ENCODE results near the gene DNAH1.
A peak's percentile ranks its signal among the peaks of the same experiment; 100 is the strongest.

DNAH1 gene

DNA sequence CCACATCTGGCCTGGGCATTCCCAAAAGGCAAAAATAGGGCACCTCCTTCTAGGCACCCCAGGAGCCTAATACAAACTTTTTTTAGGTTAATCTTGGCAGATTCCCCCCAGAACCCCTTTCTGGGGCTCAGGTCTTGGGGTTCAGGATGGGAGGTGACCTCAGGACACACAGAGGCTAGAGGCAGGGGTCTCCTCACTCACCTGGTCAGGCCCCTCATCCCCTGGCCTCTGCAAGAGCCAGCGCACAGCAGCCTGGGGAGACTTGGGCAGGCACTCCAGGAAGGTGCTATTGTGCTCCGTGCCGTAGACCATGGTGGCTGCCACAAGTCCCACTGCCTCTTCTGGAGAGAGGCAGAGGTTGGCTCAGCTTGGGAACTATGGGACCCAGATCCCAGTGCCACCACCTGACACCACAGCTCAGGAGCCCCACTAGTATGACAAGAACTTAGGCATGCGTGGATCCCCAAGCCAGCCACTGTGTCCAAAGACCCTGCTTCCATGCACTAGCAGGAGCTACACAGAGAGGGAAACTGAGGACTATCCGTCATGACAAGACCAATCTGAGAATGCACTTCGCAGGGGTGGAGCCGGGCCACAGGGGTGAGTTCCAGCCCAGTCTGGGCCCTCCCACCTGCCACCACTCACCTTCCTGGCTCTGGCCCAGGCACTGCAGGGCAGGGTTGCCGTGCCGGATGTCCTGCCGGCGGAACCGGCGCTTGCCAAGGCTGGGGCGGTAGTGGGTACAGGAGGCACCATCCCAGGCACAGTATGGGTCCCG is 121.4 kb downstream of the DNAH1 start:
- DNase-seq = no peak

DNA sequence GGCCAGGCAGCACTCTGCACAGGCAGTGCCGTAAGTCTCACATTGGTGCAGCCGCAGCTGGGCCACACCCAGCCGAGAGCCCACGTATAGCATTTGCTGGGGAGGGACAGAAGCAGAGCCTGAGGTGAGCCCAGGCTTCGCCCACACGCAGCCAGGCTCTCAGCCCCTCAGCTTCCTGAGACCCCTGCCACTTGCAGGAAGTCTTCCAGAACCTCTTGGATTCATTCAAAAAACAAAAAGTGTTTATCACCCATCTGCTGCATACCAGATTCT is 121.9 kb downstream of the DNAH1 start:
- no peak for DNase-seq

DNA sequence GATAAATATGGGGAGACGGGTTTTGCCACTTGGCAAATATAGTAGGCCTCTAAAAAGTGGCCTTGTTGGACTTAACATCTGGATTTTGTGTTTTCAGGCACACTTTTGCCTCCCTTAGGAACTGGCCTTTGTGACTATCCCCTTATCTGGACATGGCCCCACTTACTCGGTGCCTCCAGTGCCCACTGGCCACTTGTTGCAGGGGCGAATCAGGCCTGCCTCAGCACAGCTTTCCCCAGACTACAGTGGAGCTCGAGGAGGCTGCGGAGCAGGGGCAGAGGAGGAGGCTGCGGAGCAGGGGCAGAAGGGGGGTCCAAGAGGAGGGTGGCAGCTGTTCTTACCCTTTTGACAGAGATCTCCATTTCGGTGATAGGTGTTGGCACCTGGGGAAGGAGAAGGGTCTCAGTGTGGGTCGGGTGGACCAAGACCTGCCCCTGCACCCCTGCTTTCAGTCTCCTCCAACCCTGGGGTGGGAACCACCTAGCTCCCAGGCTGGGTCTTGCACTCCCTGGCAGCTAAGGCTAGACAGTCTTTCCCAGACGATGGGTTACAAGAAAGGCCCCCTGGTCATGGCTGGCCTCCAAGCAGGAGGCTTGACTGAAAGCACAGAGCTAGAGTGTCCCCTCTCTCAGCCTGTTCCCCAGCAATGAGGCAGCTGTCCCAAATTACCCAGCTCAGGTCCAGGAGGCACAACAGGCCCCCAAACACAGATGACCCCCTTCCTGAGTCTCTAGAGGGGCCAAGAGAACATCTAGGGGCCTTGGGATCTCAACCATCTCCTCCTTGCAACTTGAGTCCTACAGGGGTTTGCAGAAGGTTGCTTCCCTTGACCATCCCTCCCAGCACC is 122.7 kb downstream of the DNAH1 start:
- DNase-seq = no peak

DNA sequence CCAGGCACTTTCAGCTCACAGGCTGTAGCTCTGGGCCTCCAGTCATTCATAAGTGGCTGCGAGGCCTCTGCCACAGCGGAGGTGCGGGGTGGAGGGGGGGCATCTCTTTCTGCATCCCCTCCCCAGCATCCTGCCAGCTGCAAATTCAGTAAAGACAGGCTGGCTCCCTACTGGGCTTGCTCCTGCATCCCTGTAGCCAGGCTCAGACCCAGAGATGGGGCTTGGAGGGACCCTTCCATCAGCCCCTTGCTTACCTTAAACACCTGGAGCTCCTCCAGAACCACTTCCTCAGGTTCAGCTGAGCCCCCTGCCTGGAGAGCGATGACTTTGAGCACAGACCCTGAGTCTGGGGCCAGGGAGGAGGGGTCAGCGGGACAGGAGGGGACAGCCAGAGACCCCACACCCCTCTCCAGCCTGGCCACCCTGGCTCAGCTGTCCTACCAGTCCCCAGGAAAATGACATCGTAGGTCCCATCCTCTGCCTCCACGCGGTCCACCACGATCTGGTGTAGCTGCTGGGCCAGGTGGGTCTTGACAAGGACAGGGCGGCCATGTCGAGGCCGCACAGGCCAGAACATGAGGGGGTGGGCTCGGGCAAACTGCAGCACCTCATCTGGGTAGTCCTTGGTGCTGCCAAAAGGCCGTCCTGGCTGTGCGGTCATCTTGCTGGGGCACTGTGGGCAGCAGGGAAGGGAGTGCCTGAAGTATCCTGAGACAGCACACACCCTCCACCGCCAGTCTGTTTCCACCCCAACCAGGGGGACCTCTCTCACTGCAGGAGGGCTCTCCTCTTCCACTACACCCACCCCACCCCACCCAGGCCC is 123.5 kb downstream of the DNAH1 start:
- no peak for DNase-seq

DNA sequence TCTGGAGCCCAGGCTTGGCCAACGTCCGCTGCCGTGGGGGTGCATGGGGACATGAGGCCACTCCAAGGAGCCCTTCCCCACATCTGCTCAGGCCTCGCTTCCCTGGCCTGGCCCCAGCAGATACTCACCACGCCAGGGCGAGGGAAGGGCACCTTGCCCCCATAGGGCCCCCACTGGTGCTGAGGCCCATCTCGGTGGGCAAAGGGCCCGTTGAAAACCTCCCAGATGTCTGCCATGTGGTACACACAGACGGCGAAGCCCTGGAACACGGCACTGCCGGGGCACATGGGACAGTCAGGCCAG is 124.1 kb downstream of the DNAH1 start:
- no peak for DNase-seq

DNA sequence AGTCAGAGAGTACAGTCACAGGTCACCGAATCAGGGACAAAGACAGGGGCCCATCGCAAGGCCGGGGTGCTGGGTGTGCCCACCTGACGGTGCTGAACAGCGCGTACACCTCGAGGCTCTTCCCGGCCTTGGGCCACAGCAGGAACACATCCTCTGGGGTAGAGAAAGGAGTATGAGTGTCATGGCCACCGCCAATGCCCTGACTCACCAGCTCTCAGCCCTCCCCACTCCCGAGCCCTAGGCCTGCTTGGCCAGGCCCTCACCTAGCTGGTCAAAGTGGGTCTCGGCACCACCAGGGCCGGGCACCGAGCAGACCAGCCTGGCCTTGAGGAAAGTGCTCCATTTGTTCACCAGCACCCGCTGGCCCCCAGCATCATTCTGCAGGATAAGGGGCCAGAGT is 124.6 kb downstream of the DNAH1 start:
- DNase-seq = no peak

DNA sequence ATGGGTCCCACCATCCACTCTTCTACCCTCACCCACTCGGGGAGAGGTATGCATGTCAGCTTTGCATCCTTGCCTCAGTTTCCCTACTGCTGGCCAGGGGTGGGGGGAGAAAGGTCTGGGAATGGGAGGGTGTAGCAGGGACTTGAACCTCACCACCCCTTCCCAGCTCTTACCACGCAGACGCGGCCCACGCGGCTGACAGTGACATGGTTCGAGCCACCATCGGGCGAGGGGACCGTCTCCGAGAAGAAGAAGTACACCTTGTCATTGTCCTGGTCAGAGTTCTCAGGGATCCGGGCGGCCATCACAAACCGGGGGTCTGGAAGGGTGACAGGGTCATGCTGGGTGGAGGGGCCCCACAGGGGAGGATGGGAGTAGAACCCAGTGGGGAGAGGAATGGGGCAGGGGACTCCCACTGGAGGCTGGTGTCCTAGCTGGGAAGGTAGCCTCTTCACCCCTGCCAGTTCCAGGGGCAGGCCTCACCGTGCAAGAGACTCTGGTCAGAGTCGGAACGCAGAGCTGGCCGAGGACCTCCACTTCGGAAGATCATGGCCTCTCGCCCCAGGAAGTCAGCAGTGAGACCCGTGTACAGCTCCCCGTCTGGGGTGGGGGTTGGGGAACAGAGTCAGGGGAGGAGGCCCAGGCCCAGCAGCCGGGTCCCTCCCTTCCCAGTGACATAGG is 125.1 kb downstream of the DNAH1 start:
- DNase-seq = no peak

DNA sequence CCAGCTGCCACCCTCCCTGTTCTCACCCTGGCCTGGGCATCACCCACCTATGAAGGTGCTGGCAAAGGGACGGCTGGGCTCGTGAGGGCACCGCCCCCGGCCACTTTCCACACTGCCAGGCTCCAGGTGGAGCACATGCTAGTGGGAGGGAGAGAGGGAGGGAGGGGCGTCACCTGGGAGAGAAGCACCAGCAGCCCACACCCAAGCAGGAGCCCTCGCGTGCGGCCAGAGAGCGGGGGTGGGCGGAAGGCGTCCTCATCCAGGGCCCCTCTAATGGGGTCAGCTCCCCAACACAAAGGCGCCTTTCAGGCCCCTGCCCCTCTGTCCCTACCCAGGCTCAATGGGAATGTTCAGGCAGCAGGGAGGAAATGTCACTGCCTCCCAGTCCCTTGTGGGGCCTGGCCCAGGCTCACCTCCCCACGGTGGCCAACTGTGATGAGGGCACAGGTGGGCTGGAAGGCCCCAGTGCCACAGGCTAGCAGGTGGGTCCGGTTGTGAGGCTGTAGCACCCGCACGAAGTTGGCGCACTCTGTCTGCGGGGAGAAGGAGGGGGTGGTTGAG is 125.7 kb downstream of the DNAH1 start:
- DNase-seq = no peak

DNA sequence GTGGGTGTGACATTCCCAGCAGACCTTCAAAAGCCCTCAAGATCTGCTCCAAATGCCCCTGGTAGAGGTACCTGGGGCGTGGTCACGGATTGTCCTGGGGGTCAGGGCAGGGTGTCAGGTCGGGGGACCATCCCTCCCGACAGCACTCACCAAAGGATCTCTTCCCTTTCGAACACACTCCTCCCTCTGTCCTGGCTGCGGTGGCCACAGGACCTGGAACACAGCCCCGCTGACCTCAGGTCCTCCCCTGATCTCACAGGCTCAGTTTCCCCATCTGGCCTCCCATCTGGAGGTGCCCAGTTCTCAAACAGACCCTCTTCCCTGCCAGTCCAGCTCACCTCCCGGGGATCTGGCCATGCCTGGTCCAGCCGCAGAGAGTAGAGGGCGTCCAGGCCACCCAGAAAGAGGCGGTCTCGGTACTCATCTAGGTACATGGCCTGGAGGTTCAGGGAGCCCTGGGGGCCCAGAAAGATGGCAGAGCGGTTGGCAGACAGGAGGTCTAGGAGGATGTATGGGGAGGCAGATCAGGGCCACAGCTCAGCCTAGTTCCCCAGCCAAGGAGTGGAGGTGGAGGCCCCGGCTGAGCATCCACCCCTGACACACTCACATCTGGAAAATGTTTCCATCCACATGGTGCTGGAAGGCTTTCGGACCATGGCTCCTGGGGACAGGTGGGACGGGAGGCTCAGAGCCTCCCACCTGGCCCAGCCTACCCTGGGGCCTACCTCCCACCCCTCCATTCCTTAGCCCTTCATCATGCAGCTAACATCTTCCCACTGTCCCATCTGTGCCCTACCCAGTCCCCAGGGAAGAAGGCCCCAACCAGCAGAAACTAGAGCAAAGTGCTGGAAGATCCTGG is 126.5 kb downstream of the DNAH1 start:
- no peak for DNase-seq

DNA sequence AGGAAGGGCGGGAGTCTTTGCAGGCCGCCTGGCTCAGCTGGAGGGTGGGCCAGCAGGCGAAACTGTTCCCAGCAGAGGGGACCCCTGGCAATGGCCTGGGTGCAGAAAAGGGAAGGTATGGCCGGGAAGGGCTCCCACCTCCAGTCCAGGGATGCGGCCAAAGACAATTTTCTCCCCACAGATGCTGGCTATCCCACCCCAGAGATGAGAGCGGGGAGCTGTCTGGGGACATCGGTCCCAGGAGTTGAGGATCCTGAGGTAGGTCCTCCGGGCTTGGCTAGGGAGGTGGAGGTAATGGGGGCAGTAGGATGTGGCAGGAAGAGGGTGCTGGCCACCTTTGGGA is 127.1 kb downstream of the DNAH1 start:
- no peak for DNase-seq

DNA sequence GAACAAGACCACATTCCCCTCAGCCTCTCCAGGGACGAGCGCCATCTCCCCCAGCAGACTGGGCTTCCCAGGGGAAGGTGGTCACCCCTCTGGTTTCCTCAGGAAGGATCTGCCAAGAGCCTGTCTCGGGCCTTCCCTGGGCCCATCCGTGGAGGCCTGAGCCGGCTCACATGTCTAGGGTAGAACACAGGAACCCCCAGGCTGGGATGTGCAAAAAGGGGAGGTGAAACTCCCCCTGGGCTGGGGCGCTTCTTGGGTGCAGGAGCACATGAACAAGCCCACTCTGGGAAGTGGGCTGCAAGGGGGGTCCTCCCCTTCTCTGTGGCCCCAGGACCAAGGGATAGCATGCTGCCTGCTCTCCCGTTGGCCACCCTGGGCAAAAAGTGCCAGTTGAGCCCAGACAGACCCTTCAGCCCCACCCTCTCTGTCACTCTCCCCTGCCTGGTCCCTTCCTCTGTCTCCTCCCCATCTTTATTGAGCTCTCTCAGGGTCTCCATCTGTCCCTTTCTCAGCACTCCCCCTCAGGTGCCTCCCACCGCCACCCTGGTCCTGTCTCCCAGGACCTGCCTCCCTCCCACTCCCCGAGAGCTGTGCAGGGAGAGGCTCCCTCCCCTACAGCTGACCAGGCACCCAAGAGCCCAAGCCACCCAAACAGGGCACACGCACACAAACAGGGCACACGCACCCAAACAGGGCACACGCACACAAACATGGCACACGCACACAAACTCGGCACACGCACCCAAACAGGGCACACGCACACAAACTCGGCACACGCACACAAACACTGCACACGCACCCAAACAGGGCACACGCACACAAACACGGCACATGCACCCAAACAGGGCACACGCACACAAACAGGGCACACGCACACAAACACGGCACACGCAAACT is 127.9 kb downstream of the DNAH1 start:
- DNase-seq = no peak

DNA sequence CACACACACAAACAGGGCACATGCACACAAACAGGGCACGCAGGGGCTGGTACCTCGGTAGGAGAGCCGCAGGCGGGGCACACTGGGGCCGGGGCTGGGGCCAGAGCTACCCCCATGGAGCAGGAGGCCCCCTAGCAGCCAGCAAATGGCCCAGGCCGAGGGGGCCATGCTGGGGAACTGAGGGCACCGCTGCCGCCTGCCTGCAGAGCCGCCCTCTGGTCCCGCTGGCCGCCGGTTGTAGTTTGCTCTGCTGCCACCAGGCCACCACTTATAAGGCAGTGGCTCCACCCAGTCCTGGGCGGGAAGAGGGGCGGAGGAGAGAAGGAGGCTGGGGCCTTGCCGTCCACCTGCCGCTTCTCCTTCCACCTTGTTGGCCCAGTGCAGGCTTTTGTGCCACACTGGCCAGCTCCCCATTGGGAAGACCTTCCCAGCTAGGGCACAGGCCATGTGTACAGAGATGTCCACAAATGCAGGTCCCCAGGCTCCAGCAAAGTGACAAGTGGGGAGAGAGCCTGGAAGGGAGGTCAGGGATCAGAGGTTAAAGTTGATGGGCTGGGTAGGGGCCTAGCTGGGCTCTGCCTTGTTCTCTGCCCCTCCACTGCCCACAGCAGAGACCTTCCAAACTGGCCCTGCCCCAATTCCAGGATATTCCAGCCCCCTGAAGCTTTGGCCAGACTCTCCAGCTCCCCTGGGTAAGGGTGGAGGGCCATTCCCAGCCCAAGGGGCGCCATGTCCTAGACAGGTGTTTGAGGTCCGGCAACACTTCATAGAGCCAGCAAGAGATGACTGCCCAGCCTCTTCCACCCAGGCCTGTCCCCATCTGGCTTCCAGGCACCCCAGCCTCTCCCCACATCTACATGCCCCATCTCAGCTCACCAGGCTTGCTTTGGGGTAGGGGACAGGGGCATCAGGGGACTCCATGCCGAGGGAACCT is 129.0 kb downstream of the DNAH1 start, which contains the start of gene SEMA3G:
SEMA3G (minus strand) TSS at position 244 of the 934 bp plus-strand sequence; CDS start at position 168, 76 bp downstream.
- DNase-seq = no peak

DNA sequence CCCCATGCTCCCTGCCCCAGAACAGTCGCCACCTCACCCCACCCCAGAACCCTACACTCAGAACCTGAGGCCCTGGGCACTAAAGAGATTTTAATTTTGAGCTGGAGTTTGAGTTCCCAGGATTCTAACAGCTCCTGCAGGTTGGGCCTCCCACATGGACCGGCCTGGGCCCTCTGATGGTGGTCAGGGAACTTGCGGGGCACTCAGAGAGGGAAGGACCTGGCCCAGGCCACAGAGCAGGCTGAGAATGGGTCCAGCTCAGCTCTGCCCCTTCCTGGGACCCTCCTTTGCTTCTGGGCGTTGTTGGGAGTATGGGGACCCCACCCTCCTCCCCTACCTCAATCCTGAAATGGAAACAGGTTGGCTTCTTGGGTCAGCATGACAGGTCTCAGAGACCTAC is 129.9 kb downstream of the DNAH1 start:
- no peak for DNase-seq

DNA sequence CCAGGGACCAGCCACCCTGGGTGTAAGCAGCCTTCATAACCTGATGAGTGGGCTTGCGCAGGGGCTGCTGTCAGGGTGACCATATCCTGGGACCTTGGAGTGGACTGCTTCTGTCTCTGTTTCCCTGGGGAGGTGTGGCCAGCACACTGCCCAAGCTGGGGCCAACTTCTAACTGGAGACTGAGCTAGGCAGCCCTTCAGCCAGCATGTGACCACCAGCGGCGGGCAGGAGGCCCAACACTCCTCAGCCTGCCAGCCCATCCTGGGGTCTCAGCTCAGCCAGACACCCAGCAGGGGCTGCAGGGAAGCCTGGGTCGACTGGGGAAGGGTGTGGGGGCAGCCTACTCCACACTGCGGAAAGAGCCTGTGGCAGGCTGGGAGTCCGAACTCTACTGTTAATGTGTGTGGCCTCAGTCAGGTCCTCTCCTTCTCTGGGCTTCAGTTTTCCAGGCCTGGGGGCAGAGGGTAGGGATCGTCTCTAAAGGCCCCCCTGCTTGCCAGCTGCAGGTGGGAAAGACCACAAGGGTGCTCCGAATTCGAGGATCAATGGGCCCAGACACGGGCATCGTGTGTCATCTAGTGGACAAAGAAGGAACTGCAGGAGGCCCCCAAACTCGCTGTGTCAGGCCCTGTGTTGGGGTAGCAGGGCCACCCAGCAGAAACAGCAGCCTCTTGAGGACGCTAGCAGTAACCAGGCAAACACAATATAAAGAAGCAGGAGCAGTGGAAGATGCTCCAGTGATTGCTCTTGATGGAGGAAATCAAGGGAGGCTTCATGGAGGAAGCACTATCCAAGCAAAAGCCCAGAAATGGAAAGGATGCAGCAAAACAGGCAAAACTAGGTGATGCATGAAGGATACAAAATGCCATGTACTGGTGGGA is 130.8 kb downstream of the DNAH1 start:
- DNase-seq = peak; percentile 15

DNA sequence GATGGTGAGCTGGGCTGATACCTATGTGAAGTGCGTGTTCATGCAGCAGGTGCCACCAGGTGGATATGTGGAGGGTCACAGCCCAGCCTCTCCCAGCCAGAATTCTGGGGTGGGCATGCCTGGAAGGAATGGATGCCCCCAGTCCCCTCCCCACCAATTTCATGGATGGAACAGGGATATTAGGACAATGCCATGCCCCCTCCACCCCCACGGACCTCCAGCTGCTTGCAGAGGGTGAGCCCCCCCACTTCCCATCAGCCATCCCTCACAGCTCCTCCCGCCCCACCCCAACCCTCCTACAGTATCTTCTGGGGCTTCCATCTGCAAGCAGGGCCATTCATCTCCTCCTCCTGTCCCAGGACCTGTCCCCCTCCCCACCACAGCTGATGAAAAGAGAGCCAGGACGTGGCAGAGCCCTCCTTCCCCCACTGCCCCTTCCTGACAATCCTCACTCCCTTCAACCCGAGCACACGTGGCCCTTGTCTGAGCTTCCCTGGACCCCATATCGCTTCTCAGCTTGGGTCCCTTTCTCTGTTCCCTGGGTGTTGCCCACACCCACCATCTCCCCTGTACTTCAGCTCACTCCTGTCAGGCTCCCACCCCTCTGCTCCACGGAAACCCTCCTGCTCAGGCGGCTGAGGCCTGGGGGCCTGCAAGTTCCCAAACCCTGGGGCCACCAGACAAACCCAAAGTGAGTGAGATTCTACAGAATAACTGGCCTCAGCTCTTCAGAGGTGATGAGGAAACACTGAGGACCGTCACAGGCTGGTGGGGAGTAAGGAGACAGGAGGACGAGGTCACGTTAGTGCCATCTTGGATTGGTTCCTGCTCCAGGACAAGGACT is 131.6 kb downstream of the DNAH1 start:
- no peak for DNase-seq

All from NCI-H1092 (cell line).